ENCODE results near the gene MTCL3.

MTCL3 gene

DNA sequence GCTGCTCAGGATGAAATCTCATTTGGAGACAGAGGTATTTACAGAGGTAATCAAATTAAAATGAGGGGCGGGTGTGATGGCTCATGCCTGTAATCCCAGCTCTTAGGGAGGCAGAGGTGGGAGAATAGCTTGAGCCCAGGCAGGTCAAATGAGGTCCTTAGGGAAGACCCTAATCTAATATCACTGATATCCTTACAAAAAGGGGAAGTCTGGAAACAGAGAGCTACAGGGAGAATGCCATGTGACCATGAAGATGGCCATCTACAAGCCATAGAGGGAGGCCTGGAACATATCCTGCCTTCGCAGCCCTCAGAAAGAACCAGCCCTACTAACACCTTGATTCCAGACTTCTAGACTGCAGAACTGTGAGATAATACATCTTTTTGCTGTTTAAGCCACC lies 8.3 kb downstream of the MTCL3 start:
- TF ChIP-seq CTCF (IDR thresholded peaks at IDR 0.05; ENCODE audit: low read depth, low read length), result no peak
- no peak overlapping the region for H3K4me3 ChIP-seq (ENCODE audit: low read depth, low read length)
- in situ Hi-C loops (cut with HindIII; ENCODE audit: low sequenced_read_pairs), result no loop called here
- no peak for DNase-seq (ENCODE audit: low read depth, low spot score)

DNA sequence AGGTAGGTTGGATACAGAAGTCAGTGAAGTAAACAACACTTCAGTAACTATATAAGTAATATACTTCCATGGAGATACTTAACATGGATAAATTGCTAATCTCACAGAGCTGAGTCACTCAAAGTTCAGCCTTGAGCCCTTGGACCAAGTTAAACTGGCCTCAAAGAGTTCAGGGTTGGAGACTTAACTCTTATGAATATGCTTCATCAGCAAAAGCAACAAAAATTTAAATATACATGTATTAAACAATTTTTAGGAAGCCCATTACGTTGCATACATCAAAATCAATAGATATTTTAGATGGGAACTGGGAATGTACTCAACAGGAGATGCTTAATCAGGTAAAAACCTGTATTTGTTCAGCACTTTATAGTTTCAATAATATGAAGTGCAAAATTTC lies 12.2 kb downstream of the MTCL3 start:
- no peak for TF ChIP-seq CTCF (IDR thresholded peaks at IDR 0.05; ENCODE audit: low read depth, low read length)
- in situ Hi-C loops (cut with HindIII; ENCODE audit: low sequenced_read_pairs), result no loop called here

GRCh38 chr6:127503022-127503421 lies 16.1 kb downstream of the MTCL3 start:
- in situ Hi-C loops (cut with HindIII; ENCODE audit: low sequenced_read_pairs), result no loop called here
- TF ChIP-seq CTCF (IDR thresholded peaks at IDR 0.05; ENCODE audit: low read depth, low read length), result no peak
- no peak overlapping the region for H3K4me3 ChIP-seq (ENCODE audit: low read depth, low read length)
- DNase-seq (ENCODE audit: low read depth, low spot score), result no peak

More for the DNA sequence above, 12.2 kb downstream of the MTCL3 start:
- H3K4me3 ChIP-seq (ENCODE audit: low read depth, low read length), result no peak overlapping the region
- DNase-seq (ENCODE audit: low read depth, low spot score), result no peak

- no peak overlapping the region for H3K4me3 ChIP-seq (ENCODE audit: low read depth, low read length)
- no peak for DNase-seq (ENCODE audit: low read depth, low spot score)
- in situ Hi-C loops (cut with HindIII; ENCODE audit: low sequenced_read_pairs), result no loop called here
- TF ChIP-seq CTCF (IDR thresholded peaks at IDR 0.05; ENCODE audit: low read depth, low read length), result no peak
These were observed 21.7 kb downstream of the MTCL3 start for GRCh38 chr6:127497410-127497809.

- no peak for TF ChIP-seq CTCF (IDR thresholded peaks at IDR 0.05; ENCODE audit: low read depth, low read length)
These were observed 22.7 kb downstream of the MTCL3 start for GRCh38 chr6:127496471-127496870.

DNA sequence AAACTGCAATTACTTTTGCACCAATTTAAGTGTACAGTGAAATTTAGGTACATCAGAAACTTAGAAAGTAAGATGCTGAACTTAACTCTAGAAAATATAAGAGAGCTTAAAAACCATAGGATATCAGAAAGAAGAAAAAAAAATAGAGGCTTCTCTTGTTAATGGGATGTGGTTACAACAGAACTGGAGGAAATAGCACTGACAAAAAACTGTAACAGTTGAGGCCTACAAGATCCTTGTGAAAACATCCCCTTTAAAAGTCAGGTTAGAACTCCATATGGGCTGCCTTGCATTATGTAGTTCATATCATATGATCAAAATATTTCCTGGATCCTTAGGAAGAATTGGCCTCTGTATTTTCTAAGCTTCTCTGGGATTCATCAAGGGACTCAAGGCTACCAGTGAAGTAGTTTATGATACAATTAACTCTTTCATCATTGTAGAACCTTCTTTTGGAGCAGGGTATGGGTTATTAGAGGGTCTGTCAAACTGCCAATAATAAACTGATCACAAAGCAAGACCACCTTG lies 24.8 kb downstream of the MTCL3 start:
- no peak for DNase-seq (ENCODE audit: low read depth, low spot score)
- no peak for TF ChIP-seq CTCF (IDR thresholded peaks at IDR 0.05; ENCODE audit: low read depth, low read length)
- no peak overlapping the region for H3K4me3 ChIP-seq (ENCODE audit: low read depth, low read length)
- in situ Hi-C loops (cut with HindIII; ENCODE audit: low sequenced_read_pairs), result no loop called here

More at GRCh38 chr6:127496471-127496870, 22.7 kb downstream of the MTCL3 start:
- H3K4me3 ChIP-seq (ENCODE audit: low read depth, low read length), result no peak overlapping the region
- DNase-seq (ENCODE audit: low read depth, low spot score), result no peak
- in situ Hi-C loops (cut with HindIII; ENCODE audit: low sequenced_read_pairs), result no loop called here

- no peak for DNase-seq (ENCODE audit: low read depth, low spot score)
- in situ Hi-C loops (cut with HindIII; ENCODE audit: low sequenced_read_pairs), result no loop called here
- no peak for TF ChIP-seq CTCF (IDR thresholded peaks at IDR 0.05; ENCODE audit: low read depth, low read length)
- H3K4me3 ChIP-seq (ENCODE audit: low read depth, low read length), result no peak overlapping the region
These were observed 29.9 kb downstream of the MTCL3 start for GRCh38 chr6:127489248-127489647.
